ENCODE data around the gene SYTL2.

DNA sequence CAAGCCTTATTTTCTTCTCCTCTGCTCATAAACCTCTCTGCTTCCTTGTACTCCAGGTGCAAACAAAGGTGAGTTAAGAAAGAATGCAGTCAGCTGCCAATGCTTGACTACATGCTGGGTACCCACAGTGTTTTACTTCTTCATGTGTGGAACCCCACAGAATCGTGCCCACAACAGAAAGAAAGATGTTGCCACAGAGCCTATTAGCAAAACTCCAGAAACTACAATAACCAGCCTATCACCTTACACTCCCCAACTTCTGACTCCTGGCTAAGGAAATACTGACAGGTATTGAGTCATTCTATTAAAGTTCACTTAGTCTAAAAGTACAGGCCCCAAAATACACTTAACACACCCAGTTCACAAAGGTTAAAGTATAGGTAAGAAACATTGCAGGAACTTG lies 68.1 kb downstream of the SYTL2 start:
- TF ChIP-seq POLR2A (IDR thresholded peaks at IDR 0.05) = no peak
- TF ChIP-seq, protein P1, sequence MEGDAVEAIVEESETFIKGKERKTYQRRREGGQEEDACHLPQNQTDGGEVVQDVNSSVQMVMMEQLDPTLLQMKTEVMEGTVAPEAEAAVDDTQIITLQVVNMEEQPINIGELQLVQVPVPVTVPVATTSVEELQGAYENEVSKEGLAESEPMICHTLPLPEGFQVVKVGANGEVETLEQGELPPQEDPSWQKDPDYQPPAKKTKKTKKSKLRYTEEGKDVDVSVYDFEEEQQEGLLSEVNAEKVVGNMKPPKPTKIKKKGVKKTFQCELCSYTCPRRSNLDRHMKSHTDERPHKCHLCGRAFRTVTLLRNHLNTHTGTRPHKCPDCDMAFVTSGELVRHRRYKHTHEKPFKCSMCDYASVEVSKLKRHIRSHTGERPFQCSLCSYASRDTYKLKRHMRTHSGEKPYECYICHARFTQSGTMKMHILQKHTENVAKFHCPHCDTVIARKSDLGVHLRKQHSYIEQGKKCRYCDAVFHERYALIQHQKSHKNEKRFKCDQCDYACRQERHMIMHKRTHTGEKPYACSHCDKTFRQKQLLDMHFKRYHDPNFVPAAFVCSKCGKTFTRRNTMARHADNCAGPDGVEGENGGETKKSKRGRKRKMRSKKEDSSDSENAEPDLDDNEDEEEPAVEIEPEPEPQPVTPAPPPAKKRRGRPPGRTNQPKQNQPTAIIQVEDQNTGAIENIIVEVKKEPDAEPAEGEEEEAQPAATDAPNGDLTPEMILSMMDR (IDR thresholded peaks at IDR 0.05) = no peak
